GM12873 (cell line): Measurements from ENCODE around the gene DTL.

Source experiments
- TF ChIP-seq, protein P1 (sequence below): IDR thresholded peaks from 2 replicates; pipeline ENCODE4 v1.5.1; 2012; ENCODE audit warnings: low read depth, mild to moderate bottlenecking, moderate library complexity, low read length, control low read depth; ENCODE audit not compliant: insufficient read depth; ENCODE audit errors: missing control alignments

DTL gene

DNA sequence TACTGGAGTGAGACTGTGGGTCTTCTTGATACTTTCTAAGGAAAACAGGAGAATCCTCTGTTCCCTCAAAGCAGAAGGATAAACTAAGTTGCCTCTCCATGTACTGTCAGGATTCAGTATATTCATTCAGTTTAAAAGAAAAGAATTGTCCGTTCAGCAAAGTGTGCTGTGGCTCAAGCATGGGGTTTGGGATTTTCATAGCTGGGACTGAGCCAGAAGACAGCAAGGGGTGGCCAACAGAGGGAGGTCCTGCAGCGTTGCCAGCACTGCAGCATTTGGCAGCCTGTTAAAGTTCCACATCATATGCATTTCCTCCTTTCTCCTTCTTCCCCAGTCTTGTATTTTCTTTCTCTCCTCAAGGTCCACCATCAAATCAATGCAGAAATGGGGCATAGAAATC is 75.1 kb downstream of the DTL start:
- TF ChIP-seq, protein P1, sequence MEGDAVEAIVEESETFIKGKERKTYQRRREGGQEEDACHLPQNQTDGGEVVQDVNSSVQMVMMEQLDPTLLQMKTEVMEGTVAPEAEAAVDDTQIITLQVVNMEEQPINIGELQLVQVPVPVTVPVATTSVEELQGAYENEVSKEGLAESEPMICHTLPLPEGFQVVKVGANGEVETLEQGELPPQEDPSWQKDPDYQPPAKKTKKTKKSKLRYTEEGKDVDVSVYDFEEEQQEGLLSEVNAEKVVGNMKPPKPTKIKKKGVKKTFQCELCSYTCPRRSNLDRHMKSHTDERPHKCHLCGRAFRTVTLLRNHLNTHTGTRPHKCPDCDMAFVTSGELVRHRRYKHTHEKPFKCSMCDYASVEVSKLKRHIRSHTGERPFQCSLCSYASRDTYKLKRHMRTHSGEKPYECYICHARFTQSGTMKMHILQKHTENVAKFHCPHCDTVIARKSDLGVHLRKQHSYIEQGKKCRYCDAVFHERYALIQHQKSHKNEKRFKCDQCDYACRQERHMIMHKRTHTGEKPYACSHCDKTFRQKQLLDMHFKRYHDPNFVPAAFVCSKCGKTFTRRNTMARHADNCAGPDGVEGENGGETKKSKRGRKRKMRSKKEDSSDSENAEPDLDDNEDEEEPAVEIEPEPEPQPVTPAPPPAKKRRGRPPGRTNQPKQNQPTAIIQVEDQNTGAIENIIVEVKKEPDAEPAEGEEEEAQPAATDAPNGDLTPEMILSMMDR: no peak

DNA sequence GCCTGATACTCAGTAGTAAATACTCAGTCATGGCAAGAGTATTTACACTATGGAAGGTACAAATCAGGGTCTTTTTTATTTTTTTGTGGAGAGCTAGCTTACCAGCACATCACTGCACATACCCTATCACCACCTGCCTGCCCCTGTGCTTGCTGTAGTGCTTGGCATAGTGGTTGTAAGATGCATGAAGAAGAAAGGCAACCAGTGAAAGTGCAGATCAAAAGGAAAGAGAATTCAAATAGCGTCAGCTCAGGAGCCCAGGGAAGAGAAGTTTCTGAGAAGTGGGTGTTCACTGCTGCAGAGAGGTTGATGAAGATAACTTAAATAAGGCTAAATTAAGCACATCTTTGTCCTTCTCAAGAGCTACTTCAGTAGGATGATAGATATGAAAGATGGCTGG is 76.0 kb downstream of the DTL start:
- TF ChIP-seq, protein P1: no peak

DNA sequence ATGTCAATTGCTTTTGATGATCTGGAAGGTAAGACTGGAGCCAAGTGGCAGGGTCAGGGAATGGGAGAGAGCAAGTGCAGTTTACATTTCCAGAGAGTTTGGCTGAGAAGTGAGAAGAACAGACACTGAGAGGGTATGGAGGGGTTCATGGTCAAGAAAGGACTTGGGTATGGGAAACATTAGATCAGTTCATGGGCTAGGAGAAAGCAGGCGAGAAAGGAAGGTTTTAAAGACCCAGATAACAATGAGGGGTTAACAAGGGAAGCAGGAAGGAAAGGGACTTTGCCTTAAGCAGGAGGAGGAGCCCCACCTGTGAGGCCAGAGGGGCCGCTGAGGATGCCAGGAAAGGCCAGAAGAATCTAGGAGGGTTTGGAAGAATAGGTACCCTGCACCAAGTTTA is 78.2 kb downstream of the DTL start:
- TF ChIP-seq, protein P1: no peak

- TF ChIP-seq, protein P1: no peak
Measured at GRCh38 chr1:212118167-212118871, 82.8 kb downstream of the DTL start.

DNA sequence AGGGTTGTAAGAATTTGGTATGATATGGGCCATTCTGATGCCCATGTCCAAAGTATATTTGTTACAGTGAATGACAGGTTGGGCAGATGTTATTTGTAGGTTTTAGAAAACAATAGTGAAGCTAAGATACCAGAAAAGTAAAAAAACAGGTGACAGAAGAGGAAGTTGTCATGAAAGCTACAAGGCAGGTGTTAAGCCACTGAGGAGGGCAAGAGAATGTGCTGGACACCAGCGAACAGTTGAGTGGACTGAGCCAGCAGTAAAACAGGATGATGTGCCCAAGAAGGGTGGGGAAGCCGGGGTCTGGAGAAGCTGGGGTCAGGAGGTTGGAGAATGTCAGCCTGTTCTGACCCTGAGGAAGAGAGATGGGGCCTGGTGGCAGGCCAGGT is 83.3 kb downstream of the DTL start:
- TF ChIP-seq, protein P1: no peak

GRCh38 chr1:212119397-212119837 is 83.9 kb downstream of the DTL start:
- TF ChIP-seq, protein P1: no peak

DNA sequence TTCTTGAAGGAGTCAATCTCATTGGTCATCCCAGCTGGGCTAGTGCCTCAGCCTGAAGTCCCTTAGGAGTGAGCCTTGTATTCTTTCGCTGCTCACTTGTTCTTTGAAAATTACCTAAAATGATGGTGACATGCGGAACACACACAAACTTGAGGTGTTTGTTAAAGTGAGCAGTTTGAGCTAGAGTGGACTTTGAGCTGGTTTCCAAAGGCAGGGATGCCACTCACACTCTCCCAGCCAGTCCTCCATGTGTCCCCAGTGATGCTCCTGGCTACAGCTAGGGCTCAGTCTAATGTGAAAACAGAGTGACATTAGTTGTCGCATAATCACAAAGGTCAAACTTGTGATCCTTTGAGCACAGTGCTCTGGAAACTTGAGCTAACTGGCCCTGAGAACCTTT is 84.3 kb downstream of the DTL start:
- TF ChIP-seq, protein P1: no peak
